Measurements from ENCODE around the gene IL12A. TPM values are rescaled to one million over a fixed set of nuclear protein-coding genes. Genes with fewer than 3 reads are reported as not detected.

Gene IL12A
- total and polyA plus RNA-seq, 2 of the 8 experiments (the other 6 are each of a cell fraction or from before 2014, with no cell fraction given): 0.41 to 0.92 TPM

- no peak for TF ChIP-seq CTCF (IDR thresholded peaks at IDR 0.05; ENCODE audit: control extremely low read depth in 1 of 3, insufficient read depth in 1 of 3, low read depth in 1 of 3, low read length in 3 of 3)
- no peak for TF ChIP-seq GABPA (IDR thresholded peaks at IDR 0.05; ENCODE audit: borderline replicate concordance, insufficient read depth, low read length)
- no peak for TF ChIP-seq JUN (IDR thresholded peaks at IDR 0.05; ENCODE audit: low read depth, low read length)
- no peak for TF ChIP-seq CHD1 (IDR thresholded peaks at IDR 0.05; ENCODE audit: low read depth, low read length)
- TF ChIP-seq CHD2 (IDR thresholded peaks at IDR 0.05; ENCODE audit: low read length): no peak
- no peak for TF ChIP-seq USF2 (IDR thresholded peaks at IDR 0.05; ENCODE audit: low read length)
Observed at GRCh38 chr3:160040181-160040580, 51.5 kb downstream of the IL12A start (continued).
